MCF 10A (cell line): ENCODE data around the gene CCDC142. TPM values are rescaled to one million over a fixed set of nuclear protein-coding genes. Genes with fewer than 3 reads are reported as not detected.

ENCODE experiments used
- BruUV-seq: library from RNA; stranded (reverse); fragments of 400-500 nt; replicated peaks from 2 replicates; lab custom pipeline; 2021; lab: Mats Ljungman, UMichigan
- CTCF ChIA-PET: fragments of 300-600 bp; sonication (Branson Sonifier 250); formaldehyde crosslinking; extraction: SDS; loops from one replicate; lab custom pipeline; 2021; ENCODE audit warnings: antibody characterized with exemption, inconsistent platforms; lab: Yijun Ruan, JAX
- POLR2A ChIA-PET: fragments of 300-600, 350-650 bp; sonication (Branson Sonifier 250); formaldehyde crosslinking; extraction: SDS; loops from one replicate; lab custom pipeline; 2020; ENCODE audit warnings: antibody characterized with exemption, inconsistent platforms; lab: Yijun Ruan, JAX
- DNase-seq: peaks from one replicate; pipeline ENCODE4 v3.0.0-alpha.2; 2018; ENCODE audit not compliant: unreplicated experiment
- H3K27ac Mint-ChIP-seq: one replicate; pipeline ENCODE4 v1.8.0; 2022; ENCODE audit warnings: mild to moderate bottlenecking, low read depth, mixed read lengths; ENCODE audit not compliant: unreplicated experiment
- H3K27me3 Mint-ChIP-seq: one replicate; pipeline ENCODE4 v1.8.0; 2022; ENCODE audit warnings: mixed read lengths; ENCODE audit not compliant: insufficient read depth, unreplicated experiment
- H3K36me3 Mint-ChIP-seq: one replicate; pipeline ENCODE4 v1.8.0; 2022; ENCODE audit warnings: mild to moderate bottlenecking, moderate library complexity, mixed read lengths; ENCODE audit not compliant: insufficient read depth, unreplicated experiment
- H3K4me1 Mint-ChIP-seq: one replicate; pipeline ENCODE4 v1.8.0; 2022; ENCODE audit warnings: mixed read lengths; ENCODE audit not compliant: insufficient read depth, unreplicated experiment
- H3K4me3 Mint-ChIP-seq: one replicate; pipeline ENCODE4 v1.8.0; 2022; ENCODE audit warnings: mild to moderate bottlenecking, moderate library complexity, mixed read lengths; ENCODE audit not compliant: unreplicated experiment
- H3K9me3 Mint-ChIP-seq: one replicate; pipeline ENCODE4 v1.8.0; 2022; ENCODE audit warnings: mixed read lengths; ENCODE audit not compliant: unreplicated experiment
- intact Hi-C: fragments of 100-400 bp; cut with micrococcal nuclease; formaldehyde crosslinking; loops from 2 replicates; pipeline ENCODE4 v1.14.1; 2022
- total RNA-seq: library from RNA; stranded (reverse); gene quantifications from 2 replicates; pipeline ENCODE4 v1.2.3, GENCODE V29; 2022
- TF ChIP-seq, protein P1 (sequence below): fragments of 200-600 bp; IDR thresholded peaks from one replicate; pipeline ENCODE4 v1.8.0; 2022; ENCODE audit warnings: antibody characterized with exemption, mild to moderate bottlenecking; ENCODE audit not compliant: unreplicated experiment

CCDC142 gene
- total RNA-seq, 1 experiment from 2014 or later = 10.1 TPM

DNA sequence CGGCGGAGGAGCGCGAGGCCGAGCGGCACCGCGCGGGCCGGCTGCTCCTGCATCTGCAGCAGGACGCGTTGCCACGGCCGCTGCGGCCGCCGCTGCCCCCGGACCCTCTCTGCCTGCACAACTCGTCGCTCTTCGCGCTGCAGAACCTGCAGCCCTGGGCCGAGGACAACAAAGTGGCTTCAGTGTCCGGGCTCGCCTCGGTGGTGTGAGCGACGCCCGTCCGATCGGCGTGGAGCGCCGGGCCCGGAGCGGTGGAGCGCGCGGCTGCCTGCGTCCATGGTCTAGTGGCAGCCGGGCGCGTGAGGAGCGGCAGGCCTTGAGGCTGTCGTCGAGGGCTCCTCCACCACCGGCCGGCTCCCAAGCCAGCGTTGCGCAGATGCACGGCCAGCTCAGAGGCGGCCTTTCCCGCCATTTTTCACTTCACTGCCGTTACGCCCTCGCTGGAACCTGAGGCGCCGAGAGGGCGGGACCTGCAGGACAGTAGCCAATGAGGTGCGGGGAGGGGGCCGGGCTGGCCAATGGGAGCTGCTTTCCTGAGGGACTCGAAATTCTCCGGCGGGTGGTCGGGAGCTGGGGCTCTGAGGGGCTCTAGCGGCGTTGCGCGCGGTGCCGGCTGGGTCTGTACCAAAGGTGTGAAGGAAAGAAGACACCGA, 33.3 kb upstream of the CCDC142 start:
- intact Hi-C loops = no loop called here
- H3K36me3 Mint-ChIP-seq = no peaks in the 10 kb centered on the region
- H3K27me3 Mint-ChIP-seq = peaks cover 11% of the 10 kb centered on the region
- ChIA-PET POLR2A (interaction anchor here (1.4 kb wide), 1 partner anchor 8 kb away, joined by 4 read pairs; the partner anchor contains the start of gene PCGF1), CTCF (no interaction called here)
- TF ChIP-seq, protein P1, sequence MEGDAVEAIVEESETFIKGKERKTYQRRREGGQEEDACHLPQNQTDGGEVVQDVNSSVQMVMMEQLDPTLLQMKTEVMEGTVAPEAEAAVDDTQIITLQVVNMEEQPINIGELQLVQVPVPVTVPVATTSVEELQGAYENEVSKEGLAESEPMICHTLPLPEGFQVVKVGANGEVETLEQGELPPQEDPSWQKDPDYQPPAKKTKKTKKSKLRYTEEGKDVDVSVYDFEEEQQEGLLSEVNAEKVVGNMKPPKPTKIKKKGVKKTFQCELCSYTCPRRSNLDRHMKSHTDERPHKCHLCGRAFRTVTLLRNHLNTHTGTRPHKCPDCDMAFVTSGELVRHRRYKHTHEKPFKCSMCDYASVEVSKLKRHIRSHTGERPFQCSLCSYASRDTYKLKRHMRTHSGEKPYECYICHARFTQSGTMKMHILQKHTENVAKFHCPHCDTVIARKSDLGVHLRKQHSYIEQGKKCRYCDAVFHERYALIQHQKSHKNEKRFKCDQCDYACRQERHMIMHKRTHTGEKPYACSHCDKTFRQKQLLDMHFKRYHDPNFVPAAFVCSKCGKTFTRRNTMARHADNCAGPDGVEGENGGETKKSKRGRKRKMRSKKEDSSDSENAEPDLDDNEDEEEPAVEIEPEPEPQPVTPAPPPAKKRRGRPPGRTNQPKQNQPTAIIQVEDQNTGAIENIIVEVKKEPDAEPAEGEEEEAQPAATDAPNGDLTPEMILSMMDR = no peak
- no peaks in the 10 kb centered on the region for H3K9me3 Mint-ChIP-seq
- no peaks in the 10 kb centered on the region for H3K4me1 Mint-ChIP-seq
- no peak overlapping the region for H3K4me3 Mint-ChIP-seq
- no peak for DNase-seq
- H3K27ac Mint-ChIP-seq = no peak overlapping the region
- BruUV-seq = no TSS peak

DNA sequence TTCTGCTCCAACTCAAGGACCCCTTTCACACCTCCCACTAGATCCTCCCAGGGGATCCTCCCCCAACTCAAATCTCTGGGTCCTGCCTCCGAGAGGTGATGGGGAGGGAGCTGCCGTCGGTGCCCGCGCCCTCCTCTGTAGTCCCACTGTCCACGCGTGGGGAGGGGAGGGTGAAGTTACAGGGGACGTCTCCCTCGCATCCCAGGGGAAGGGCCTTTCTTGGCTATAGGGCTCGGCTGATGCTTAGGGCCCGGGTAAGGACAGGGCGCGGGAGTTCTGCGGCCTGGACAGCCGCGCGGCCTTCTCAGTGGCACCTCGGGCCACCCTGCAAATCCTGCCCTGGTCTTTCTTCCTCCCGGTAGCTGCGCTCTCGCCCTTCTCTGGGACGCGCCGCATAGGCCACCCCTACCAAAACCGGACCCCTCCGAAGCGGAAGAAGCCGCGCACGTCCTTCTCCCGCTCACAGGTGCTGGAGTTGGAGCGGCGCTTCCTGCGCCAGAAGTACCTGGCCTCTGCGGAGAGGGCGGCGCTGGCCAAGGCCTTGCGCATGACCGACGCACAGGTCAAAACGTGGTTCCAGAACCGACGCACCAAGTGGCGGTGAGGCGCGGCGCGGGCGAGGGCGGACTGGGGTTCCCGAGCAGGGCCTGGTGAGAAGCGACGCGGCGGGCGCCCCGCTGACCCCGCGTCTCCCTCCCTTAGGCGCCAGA, 32.6 kb upstream of the CCDC142 start:
- DNase-seq = no peak

DNA sequence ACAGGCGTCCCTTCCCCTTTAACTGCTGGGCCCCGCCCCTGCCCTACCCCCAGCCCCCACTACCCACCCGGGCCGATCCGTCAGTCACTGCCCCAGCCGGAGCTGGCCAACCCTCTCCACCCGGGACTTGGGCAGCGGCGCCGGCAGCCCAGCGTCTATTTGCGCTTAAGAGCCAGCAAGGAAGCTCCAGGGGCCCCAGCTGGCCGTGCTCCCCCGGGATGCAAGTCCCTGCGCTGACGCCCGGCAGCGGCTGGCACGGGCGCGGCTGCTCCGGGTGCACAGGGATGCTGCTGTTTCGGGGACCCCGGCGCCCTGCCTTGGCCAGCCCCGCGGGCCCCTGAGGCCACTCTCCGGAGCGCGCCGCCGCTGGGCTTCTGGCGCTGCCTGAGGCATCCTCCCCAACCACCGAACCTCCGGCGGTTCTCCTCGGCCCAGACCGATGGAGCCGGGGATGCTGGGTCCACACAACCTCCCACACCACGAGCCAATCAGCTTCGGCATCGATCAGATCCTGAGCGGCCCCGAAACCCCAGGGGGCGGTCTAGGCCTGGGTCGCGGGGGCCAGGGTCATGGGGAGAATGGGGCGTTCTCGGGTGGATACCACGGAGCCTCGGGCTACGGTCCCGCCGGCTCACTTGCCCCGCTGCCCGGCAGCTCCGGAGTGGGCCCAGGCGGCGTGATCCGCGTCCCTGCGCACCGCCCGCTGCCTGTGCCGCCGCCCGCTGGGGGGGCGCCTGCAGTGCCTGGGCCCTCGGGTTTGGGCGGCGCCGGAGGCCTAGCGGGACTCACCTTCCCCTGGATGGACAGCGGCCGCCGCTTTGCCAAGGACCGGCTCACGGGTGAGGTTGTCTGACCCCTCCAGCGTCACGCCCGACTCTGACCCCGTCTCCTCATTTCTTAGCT, 31.8 kb upstream of the CCDC142 start, which contains the start of gene TLX2:
TSS of gene TLX2 (plus strand) at position 83 of the 903 bp plus-strand sequence. CDS start at position 440, 357 bp downstream.
- ChIA-PET POLR2A (no interaction called here), CTCF (interaction anchor here (0.5 kb wide), 1 partner anchor 166 kb away, joined by 3 read pairs; no protein-coding TSS in a partner anchor)
- TF ChIP-seq, protein P1 = no peak
- BruUV-seq = no TSS peak
- DNase-seq = no peak
- no peaks in the 10 kb centered on the region for H3K9me3 Mint-ChIP-seq
- peaks cover 11% of the 10 kb centered on the region for H3K27me3 Mint-ChIP-seq
- H3K4me1 Mint-ChIP-seq = no peaks in the 10 kb centered on the region
- no peak within 1 kb of the TSS for H3K4me3 Mint-ChIP-seq
- H3K27ac Mint-ChIP-seq = no peak within 1 kb of the TSS
- H3K36me3 Mint-ChIP-seq = no peaks in the 10 kb centered on the region
- intact Hi-C loops = no loop called here

More for the DNA sequence above, 32.6 kb upstream of the CCDC142 start:
- no TSS peak for BruUV-seq
- ChIA-PET CTCF (interaction anchor here (0.5 kb wide), 1 partner anchor 165 kb away, joined by 3 read pairs; no protein-coding TSS in a partner anchor), POLR2A (no interaction called here)
- Mint-ChIP-seq H3K4me3 (no peak overlapping the region), H3K27ac (no peak overlapping the region), H3K4me1 (no peaks in the 10 kb centered on the region), H3K36me3 (no peaks in the 10 kb centered on the region), H3K27me3 (peaks cover 11% of the 10 kb centered on the region), H3K9me3 (no peaks in the 10 kb centered on the region)
- TF ChIP-seq, protein P1 = no peak
- intact Hi-C loops = no loop called here
